ENCODE measurements around the gene DOCK8. TPM values are rescaled to one million over a fixed set of nuclear protein-coding genes. Genes with fewer than 3 reads are reported as not detected.

DOCK8 gene
- total RNA-seq, 1 experiment from 2014 or later, result not detected

GRCh38 chr9:328453-328852, 113.8 kb downstream of the DOCK8 start:
- H3K27me3 ChIP-seq (replicated peaks), result no peaks in the 10 kb centered on the region
- H3K4me1 ChIP-seq (replicated peaks), result no peaks in the 10 kb centered on the region
- DNase-seq (ENCODE audit: low read depth in 1 of 2, low spot score in 2 of 2), result no peak
- H3K4me3 ChIP-seq, result no peak overlapping the region
- no peaks in the 10 kb centered on the region for H3K9me3 ChIP-seq (replicated peaks)
- H3K36me3 ChIP-seq, result no peaks in the 10 kb centered on the region
- H3K27ac ChIP-seq, result no peak overlapping the region

DNA sequence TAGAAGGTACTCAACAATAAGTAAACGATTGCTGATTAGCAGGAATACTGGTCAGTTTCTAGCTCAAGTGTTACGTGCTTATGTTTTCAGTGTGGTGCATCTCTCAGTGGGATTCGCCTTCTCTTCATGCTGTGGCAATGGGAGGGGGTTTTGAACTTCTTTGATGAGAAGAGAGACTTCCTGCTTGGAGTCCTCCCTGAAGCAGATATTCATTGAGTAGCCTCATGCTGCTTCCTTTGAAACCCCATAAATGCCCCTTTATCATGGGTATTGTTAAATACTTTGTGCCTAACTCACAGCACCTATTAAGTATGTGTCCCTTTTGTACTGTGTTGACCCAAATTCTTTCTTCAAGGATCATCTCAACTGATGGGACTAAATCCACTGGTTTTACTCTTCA, 116.5 kb downstream of the DOCK8 start:
- H3K9me3 ChIP-seq (replicated peaks), result no peaks in the 10 kb centered on the region
- no peaks in the 10 kb centered on the region for H3K27me3 ChIP-seq (replicated peaks)
- H3K36me3 ChIP-seq, result no peaks in the 10 kb centered on the region
- DNase-seq (ENCODE audit: low read depth in 1 of 2, low spot score in 2 of 2), result no peak
- H3K4me3 ChIP-seq, result no peak overlapping the region
- H3K4me1 ChIP-seq (replicated peaks), result no peaks in the 10 kb centered on the region
- H3K27ac ChIP-seq, result no peak overlapping the region

DNA sequence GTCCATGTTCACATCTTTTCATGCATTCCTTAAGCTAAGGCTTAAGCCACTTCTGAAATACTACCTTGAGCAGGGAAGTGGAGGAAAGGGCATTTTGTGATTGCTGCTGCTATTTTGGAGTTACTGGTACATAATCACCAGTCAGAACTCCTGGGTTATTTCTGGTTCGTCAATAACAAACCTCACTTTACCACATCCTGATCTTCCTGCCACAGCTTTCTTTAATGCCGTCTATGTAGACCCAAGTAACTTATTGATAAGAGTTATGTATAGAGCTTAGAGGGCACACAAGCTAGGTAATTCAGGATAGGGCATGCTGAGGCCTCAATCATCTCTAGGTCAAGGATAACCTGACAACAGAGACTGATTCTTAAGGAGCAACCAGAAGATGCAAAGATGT, 120.7 kb downstream of the DOCK8 start:
- no peaks in the 10 kb centered on the region for H3K9me3 ChIP-seq (replicated peaks)
- no peak overlapping the region for H3K27ac ChIP-seq
- no peaks in the 10 kb centered on the region for H3K36me3 ChIP-seq
- no peak for DNase-seq (ENCODE audit: low read depth in 1 of 2, low spot score in 2 of 2)
- H3K4me3 ChIP-seq, result no peak overlapping the region
- H3K4me1 ChIP-seq (replicated peaks), result no peaks in the 10 kb centered on the region
- H3K27me3 ChIP-seq (replicated peaks), result no peaks in the 10 kb centered on the region

GRCh38 chr9:336039-336438, 121.4 kb downstream of the DOCK8 start:
- Histone ChIP-seq H3K4me3 (no peak overlapping the region), H3K36me3 (no peaks in the 10 kb centered on the region), H3K27ac (no peak overlapping the region), H3K27me3 (replicated peaks) (no peaks in the 10 kb centered on the region), H3K4me1 (replicated peaks) (no peaks in the 10 kb centered on the region), H3K9me3 (replicated peaks) (no peaks in the 10 kb centered on the region)
- peak in 1 of 2 experiments; percentile 15 for DNase-seq (ENCODE audit: low read depth in 1 of 2, low spot score in 2 of 2)

GRCh38 chr9:338602-339001, 123.9 kb downstream of the DOCK8 start:
- DNase-seq (ENCODE audit: low read depth in 1 of 2, low spot score in 2 of 2), result no peak
- no peaks in the 10 kb centered on the region for H3K27me3 ChIP-seq (replicated peaks)
- H3K9me3 ChIP-seq (replicated peaks), result no peaks in the 10 kb centered on the region
- no peak overlapping the region for H3K4me3 ChIP-seq
- no peaks in the 10 kb centered on the region for H3K4me1 ChIP-seq (replicated peaks)
- no peaks in the 10 kb centered on the region for H3K36me3 ChIP-seq
- H3K27ac ChIP-seq, result no peak overlapping the region

GRCh38 chr9:341634-342421, 127.2 kb downstream of the DOCK8 start:
- no peaks in the 10 kb centered on the region for H3K27me3 ChIP-seq (replicated peaks)
- no peak for DNase-seq (ENCODE audit: low read depth in 1 of 2, low spot score in 2 of 2)
- H3K36me3 ChIP-seq, result no peaks in the 10 kb centered on the region
- H3K4me1 ChIP-seq (replicated peaks), result no peaks in the 10 kb centered on the region
- no peak overlapping the region for H3K4me3 ChIP-seq
- H3K9me3 ChIP-seq (replicated peaks), result no peaks in the 10 kb centered on the region
- H3K27ac ChIP-seq, result no peak overlapping the region

DNA sequence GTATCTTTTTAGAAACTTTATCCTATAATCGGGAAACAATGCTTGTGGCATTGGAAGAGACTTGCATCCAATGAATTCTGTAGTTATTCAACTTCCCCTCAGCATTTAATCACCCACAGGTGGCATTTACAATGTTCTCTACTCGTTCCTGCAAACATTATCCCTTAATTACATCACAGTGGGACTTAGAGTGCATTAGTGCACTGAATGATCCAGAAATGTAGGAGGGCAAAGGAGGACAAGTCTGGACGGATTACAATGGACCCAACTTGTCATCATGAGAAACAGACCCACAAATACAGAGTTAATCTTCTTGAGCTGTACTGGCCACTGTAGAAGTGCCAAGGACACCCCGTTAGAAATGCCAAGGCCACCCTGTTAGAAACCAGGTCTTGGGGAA, 129.1 kb downstream of the DOCK8 start:
- Histone ChIP-seq H3K27me3 (replicated peaks) (no peaks in the 10 kb centered on the region), H3K4me3 (no peak overlapping the region), H3K36me3 (no peaks in the 10 kb centered on the region), H3K27ac (no peak overlapping the region), H3K9me3 (replicated peaks) (no peaks in the 10 kb centered on the region), H3K4me1 (replicated peaks) (no peaks in the 10 kb centered on the region)
- no peak for DNase-seq (ENCODE audit: low read depth in 1 of 2, low spot score in 2 of 2)

DNA sequence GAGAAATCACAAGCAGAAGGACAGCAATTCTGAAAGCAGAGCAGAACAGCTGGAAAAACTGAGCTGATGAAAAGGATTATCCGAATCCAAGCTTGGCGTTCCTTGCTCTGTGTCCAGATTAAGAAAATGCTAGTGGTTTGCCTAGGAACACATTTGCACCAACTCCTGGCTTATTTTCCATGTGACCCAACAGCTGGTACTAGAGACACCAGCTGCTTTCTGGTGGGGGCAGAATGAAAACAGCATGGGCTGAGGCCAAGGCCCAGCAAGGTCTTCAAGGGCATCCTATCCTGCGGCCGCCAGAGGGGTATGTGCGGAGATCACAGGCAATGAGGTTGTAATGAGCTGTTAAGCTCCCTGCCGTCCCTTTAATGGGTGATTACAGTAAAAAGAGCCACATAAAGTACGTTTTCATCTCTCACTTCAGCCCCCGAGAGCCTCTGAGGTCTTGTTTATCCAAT, 131.5 kb downstream of the DOCK8 start:
- no peaks in the 10 kb centered on the region for H3K27me3 ChIP-seq (replicated peaks)
- H3K36me3 ChIP-seq, result no peaks in the 10 kb centered on the region
- no peaks in the 10 kb centered on the region for H3K9me3 ChIP-seq (replicated peaks)
- no peak overlapping the region for H3K4me3 ChIP-seq
- H3K27ac ChIP-seq, result no peak overlapping the region
- no peak for DNase-seq (ENCODE audit: low read depth in 1 of 2, low spot score in 2 of 2)
- H3K4me1 ChIP-seq (replicated peaks), result no peaks in the 10 kb centered on the region

- no peak overlapping the region for H3K4me3 ChIP-seq
- H3K36me3 ChIP-seq, result no peaks in the 10 kb centered on the region
- no peak overlapping the region for H3K27ac ChIP-seq
- no peak for DNase-seq (ENCODE audit: low read depth in 1 of 2, low spot score in 2 of 2)
- H3K27me3 ChIP-seq (replicated peaks), result no peaks in the 10 kb centered on the region
- no peaks in the 10 kb centered on the region for H3K4me1 ChIP-seq (replicated peaks)
- H3K9me3 ChIP-seq (replicated peaks), result no peaks in the 10 kb centered on the region
These were observed 133.1 kb downstream of the DOCK8 start for GRCh38 chr9:347667-348292.

DNA sequence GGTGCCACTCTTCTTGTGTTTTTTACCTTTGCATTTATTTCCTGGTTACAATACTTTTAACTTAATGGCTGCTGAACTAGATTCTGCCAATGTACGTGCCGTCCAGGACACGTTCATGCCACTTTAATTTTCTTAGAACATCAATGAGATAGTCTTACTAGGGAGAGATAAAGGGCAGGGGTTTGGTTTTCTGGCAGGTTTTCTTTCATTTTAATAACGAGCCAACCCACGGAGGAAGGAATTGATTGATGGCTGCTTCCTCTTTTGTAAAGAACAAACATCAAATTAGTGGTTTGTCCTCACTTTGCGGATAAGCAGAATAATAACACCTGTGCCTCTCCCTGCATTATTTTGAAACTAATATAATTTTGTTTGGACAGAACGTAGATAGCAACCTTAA, 135.7 kb downstream of the DOCK8 start:
- no peak overlapping the region for H3K27ac ChIP-seq
- H3K36me3 ChIP-seq, result no peaks in the 10 kb centered on the region
- H3K4me3 ChIP-seq, result no peak overlapping the region
- H3K4me1 ChIP-seq (replicated peaks), result no peaks in the 10 kb centered on the region
- H3K9me3 ChIP-seq (replicated peaks), result no peaks in the 10 kb centered on the region
- DNase-seq (ENCODE audit: low read depth in 1 of 2, low spot score in 2 of 2), result no peak
- H3K27me3 ChIP-seq (replicated peaks), result no peaks in the 10 kb centered on the region

DNA sequence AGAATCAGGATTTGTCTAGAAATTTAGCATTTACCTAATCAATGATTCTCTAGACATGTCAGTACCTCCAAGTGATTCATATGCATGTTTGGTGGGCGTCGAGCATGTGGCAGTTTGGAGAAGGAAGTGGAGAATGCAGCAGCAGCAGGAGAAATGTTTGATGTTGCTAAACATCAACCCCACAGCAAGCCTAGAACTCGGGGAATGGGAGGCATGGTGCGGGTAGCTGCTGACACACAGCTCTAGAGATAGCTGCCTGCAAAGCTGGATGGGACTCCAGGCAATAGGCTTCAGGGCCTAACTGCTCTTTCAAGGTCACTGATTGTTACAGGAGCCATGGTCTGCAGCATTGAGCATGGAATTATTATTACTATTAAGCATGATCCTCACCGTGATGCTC, 137.3 kb downstream of the DOCK8 start:
- DNase-seq (ENCODE audit: low read depth in 1 of 2, low spot score in 2 of 2), result no peak
- no peaks in the 10 kb centered on the region for H3K27me3 ChIP-seq (replicated peaks)

DNA sequence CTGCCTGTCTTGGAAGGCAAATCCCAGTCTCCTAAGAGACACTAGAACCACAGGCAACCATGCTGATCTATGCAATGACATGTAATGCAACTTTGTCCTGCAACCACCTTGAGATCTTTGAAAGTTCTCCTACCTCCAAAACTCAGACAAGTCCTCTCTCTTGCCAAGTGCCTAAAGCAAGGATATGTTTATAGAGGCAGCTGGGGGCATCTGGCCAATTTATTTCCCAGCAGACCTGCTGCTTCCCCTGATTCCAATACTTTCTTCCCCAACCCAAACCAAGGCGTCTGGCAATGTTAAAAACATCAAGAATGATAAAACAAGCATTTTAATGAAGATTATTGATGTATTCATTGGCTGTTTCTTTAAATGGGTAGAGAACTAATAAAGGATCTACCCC, 138.4 kb downstream of the DOCK8 start:
- Histone ChIP-seq H3K27me3 (replicated peaks) (no peaks in the 10 kb centered on the region), H3K4me1 (replicated peaks) (no peaks in the 10 kb centered on the region), H3K9me3 (replicated peaks) (no peaks in the 10 kb centered on the region), H3K27ac (no peak overlapping the region), H3K4me3 (no peak overlapping the region), H3K36me3 (no peaks in the 10 kb centered on the region)
- no peak for DNase-seq (ENCODE audit: low read depth in 1 of 2, low spot score in 2 of 2)

More for the DNA sequence above, 137.3 kb downstream of the DOCK8 start:
- H3K27ac ChIP-seq, result no peak overlapping the region
- no peaks in the 10 kb centered on the region for H3K36me3 ChIP-seq
- no peak overlapping the region for H3K4me3 ChIP-seq
- no peaks in the 10 kb centered on the region for H3K9me3 ChIP-seq (replicated peaks)
- no peaks in the 10 kb centered on the region for H3K4me1 ChIP-seq (replicated peaks)

DNA sequence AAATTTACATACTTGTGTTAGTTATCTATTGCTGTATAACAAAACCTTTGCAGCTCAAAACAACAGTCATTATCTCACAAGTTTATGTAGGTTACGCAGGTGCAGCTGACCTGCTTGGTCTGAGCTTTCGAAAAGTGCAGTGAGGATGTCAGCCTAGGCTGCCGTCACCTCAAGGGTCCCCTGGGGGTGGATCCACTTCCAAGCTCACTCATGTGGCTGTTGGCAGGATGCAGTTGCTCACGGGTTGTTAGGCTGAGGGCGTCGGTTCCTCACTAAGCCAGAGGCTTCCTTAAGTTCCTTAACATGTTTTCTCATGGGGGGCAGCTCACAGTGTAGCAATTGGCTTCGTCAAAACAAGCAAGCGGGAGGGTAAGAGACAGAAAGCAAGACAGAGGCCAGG, 139.8 kb downstream of the DOCK8 start:
- Histone ChIP-seq H3K27ac (no peak overlapping the region), H3K4me3 (no peak overlapping the region), H3K9me3 (replicated peaks) (no peaks in the 10 kb centered on the region), H3K27me3 (replicated peaks) (no peaks in the 10 kb centered on the region), H3K4me1 (replicated peaks) (no peaks in the 10 kb centered on the region), H3K36me3 (no peaks in the 10 kb centered on the region)
- DNase-seq (ENCODE audit: low read depth in 1 of 2, low spot score in 2 of 2), result no peak

DNA sequence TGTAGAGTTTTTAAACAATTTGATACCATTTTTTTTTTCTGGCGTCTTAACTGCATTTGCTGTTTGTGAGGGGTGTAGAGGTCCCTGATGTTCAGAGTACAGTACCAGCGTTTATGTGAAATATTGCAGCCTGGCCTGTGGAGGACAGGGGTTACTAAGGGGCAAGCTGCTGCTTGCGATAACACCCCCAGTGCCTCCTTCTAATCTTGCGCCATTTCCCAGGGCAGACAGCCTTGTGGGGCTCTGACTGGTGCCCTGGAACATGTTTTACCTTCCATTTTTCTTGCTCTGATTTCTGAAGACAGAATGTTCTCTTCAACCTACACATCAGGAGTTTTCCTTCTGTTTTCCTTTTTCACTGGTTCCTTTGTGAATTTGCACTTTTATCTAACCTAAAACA, 142.9 kb downstream of the DOCK8 start:
- no peak for DNase-seq (ENCODE audit: low read depth in 1 of 2, low spot score in 2 of 2)
- Histone ChIP-seq H3K27ac (no peak overlapping the region), H3K9me3 (replicated peaks) (no peaks in the 10 kb centered on the region), H3K4me1 (replicated peaks) (no peaks in the 10 kb centered on the region), H3K27me3 (replicated peaks) (no peaks in the 10 kb centered on the region), H3K36me3 (no peaks in the 10 kb centered on the region), H3K4me3 (no peak overlapping the region)
